ENCODE data around the gene TGM2. TPM values are rescaled to one million over a fixed set of nuclear protein-coding genes. Genes with fewer than 3 reads are reported as not detected.

TGM2 gene
- total RNA-seq, 1 donor from 2014 or later, result 17.7 TPM

DNA sequence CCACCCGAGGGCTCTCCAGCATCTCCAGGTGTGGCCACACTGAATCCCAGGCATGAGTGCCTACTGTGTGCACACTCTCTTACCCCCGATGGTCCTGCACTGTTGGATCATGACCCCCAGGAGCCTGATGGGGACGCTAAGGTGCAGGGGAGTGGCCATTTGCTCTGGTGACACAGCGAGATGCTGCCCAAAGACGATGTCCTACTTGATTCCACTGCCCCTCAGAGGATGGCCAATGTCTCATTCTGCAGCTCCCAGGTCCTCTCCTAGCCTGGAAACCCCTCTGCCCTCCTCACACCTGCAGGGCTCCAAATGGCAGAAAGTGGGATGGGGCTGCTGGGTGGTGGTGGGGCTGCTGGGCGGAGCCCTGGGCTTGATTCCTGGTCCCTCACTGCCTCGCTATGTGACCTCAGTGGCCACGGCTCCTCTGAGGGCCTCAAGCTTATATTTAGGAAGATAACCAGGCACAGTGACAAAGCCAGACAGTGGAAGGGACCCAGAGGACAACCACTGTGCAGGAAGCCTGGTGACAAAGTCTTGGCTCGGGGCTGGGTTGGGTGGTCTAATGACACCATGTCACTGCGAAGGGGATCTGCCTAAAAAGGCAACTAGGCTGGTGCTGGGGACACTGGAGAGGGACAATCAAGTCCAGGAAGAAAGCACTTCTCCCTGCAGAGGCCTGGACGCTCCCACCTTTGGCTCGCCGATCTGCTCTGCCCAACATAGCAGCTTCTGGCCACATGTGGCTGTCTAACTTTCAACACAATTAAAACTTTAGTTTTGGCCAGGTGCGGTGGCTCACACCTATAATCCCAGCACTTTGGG, 28.4 kb downstream of the TGM2 start:
- TF ChIP-seq, protein P1, sequence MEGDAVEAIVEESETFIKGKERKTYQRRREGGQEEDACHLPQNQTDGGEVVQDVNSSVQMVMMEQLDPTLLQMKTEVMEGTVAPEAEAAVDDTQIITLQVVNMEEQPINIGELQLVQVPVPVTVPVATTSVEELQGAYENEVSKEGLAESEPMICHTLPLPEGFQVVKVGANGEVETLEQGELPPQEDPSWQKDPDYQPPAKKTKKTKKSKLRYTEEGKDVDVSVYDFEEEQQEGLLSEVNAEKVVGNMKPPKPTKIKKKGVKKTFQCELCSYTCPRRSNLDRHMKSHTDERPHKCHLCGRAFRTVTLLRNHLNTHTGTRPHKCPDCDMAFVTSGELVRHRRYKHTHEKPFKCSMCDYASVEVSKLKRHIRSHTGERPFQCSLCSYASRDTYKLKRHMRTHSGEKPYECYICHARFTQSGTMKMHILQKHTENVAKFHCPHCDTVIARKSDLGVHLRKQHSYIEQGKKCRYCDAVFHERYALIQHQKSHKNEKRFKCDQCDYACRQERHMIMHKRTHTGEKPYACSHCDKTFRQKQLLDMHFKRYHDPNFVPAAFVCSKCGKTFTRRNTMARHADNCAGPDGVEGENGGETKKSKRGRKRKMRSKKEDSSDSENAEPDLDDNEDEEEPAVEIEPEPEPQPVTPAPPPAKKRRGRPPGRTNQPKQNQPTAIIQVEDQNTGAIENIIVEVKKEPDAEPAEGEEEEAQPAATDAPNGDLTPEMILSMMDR (IDR thresholded peaks at IDR 0.05), result no peak
- peaks cover 50% of the 10 kb centered on the region for H3K4me1 Mint-ChIP-seq (ENCODE audit: low read depth)
- H3K27me3 Mint-ChIP-seq (ENCODE audit: low read depth), result no peaks in the 10 kb centered on the region
- DNase-seq (ENCODE audit: low spot score), result peak; percentile 48
- no peaks in the 10 kb centered on the region for H3K36me3 Mint-ChIP-seq (ENCODE audit: low read depth)
- no peaks in the 10 kb centered on the region for H3K9me3 Mint-ChIP-seq (ENCODE audit: low read depth)
- no peak overlapping the region for H3K4me3 Mint-ChIP-seq (ENCODE audit: unreplicated experiment)
- no peak overlapping the region for H3K27ac Mint-ChIP-seq (ENCODE audit: unreplicated experiment)

GRCh38 chr20:38135651-38136420, 29.2 kb downstream of the TGM2 start:
- H3K27ac Mint-ChIP-seq (ENCODE audit: unreplicated experiment), result no peak overlapping the region

GRCh38 chr20:38135271-38135650, 29.8 kb downstream of the TGM2 start:
- no peaks in the 10 kb centered on the region for H3K27me3 Mint-ChIP-seq (ENCODE audit: low read depth)
- no peak overlapping the region for H3K4me3 Mint-ChIP-seq (ENCODE audit: unreplicated experiment)
- no peaks in the 10 kb centered on the region for H3K36me3 Mint-ChIP-seq (ENCODE audit: low read depth)
- TF ChIP-seq, protein P1 (IDR thresholded peaks at IDR 0.05), result no peak
- no peaks in the 10 kb centered on the region for H3K9me3 Mint-ChIP-seq (ENCODE audit: low read depth)
- peaks cover 37% of the 10 kb centered on the region for H3K4me1 Mint-ChIP-seq (ENCODE audit: low read depth)
- DNase-seq (ENCODE audit: low spot score), result no peak
- H3K27ac Mint-ChIP-seq (ENCODE audit: unreplicated experiment), result no peak overlapping the region

More at GRCh38 chr20:38135651-38136420, 29.2 kb downstream of the TGM2 start:
- no peak overlapping the region for H3K4me3 Mint-ChIP-seq (ENCODE audit: unreplicated experiment)
- no peaks in the 10 kb centered on the region for H3K36me3 Mint-ChIP-seq (ENCODE audit: low read depth)
- peaks cover 42% of the 10 kb centered on the region for H3K4me1 Mint-ChIP-seq (ENCODE audit: low read depth)
- no peaks in the 10 kb centered on the region for H3K27me3 Mint-ChIP-seq (ENCODE audit: low read depth)
- TF ChIP-seq, protein P1 (IDR thresholded peaks at IDR 0.05), result no peak
- peak; percentile 89 for DNase-seq (ENCODE audit: low spot score)
- no peaks in the 10 kb centered on the region for H3K9me3 Mint-ChIP-seq (ENCODE audit: low read depth)

GRCh38 chr20:38134427-38135270, 30.4 kb downstream of the TGM2 start:
- peak; percentile 44 for DNase-seq (ENCODE audit: low spot score)
- no peaks in the 10 kb centered on the region for H3K27me3 Mint-ChIP-seq (ENCODE audit: low read depth)
- H3K9me3 Mint-ChIP-seq (ENCODE audit: low read depth), result no peaks in the 10 kb centered on the region
- H3K36me3 Mint-ChIP-seq (ENCODE audit: low read depth), result no peaks in the 10 kb centered on the region
- peak overlapping the region; percentile 60 for H3K27ac Mint-ChIP-seq (ENCODE audit: unreplicated experiment)
- TF ChIP-seq, protein P1 (IDR thresholded peaks at IDR 0.05), result no peak
- H3K4me3 Mint-ChIP-seq (ENCODE audit: unreplicated experiment), result no peak overlapping the region
- H3K4me1 Mint-ChIP-seq (ENCODE audit: low read depth), result peaks cover 31% of the 10 kb centered on the region
